ENCODE results near the gene USE1.
"Not testable (repeated sequence)": the region's sequence is repeated elsewhere in the genome, so short reads cannot be mapped to it uniquely, and the experiment has no call there.

Gene USE1, protein sequence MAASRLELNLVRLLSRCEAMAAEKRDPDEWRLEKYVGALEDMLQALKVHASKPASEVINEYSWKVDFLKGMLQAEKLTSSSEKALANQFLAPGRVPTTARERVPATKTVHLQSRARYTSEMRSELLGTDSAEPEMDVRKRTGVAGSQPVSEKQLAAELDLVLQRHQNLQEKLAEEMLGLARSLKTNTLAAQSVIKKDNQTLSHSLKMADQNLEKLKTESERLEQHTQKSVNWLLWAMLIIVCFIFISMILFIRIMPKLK

GRCh38 chr19:17215127-17215971 lies at the start of gene USE1:
Gene USE1, plus strand, starts transcription at chr19:17215357. Its CDS starts 49 bp downstream, at chr19:17215406.
- peak; percentile 95 for DNase-seq

DNA sequence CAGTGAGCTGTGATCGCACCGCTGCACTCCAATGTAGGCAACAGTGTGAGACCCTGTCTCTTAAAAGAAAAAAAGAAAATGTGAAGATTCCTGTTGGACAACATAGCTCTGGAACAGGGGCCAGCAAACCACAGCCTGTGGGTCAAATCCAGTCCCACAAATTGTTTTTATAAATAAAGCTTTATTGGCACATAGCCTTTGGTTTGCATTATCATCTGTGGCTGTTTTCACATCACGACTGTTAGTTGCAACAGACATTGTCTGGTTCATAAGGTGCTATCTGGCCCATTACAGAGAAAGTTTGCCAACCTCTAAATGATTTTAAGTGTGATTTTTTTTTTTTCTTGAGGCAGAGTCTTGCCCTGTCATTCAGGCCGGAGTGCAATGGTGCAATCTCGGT lies 49.4 kb upstream of the USE1 start:
- DNase-seq, result no peak

DNA sequence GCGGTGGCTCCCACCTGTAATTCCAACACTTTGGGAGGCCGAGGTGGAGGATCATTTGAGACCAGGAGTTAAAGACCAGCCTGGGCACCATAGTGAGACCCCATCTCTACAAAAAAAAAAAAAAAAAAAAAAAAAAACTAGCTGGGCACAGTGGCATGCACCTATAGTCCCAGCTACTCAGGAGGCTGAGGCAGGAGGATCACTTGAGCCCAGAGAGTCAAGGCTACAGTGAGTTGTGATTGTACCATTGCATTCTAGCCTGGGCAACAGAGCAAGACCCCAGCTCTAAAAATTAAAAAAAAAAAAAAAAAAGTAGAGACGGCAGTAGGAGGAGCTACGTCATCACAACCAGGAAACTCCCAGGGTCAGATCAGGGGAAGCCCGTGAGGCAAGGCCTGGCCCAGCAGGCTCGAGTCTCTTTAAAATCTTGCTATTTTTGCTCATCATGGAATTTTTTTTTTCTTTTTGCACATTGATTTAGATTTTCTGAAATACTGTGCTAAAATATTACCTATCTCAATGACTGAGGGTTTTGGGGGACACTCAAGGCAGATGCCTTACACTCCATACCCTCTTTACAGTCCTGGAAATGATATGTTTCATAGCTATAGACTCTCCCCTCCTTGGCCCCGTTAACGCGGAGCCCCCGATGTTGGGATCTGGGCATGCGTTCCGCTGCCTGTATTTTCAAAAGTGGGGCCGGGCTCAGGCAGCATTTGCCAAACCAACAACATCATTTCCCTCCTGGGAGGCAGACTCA lies 44.4 kb upstream of the USE1 start:
- no peak for DNase-seq

GRCh38 chr19:17171874-17172273 lies 43.3 kb upstream of the USE1 start:
- DNase-seq, result no peak

DNA sequence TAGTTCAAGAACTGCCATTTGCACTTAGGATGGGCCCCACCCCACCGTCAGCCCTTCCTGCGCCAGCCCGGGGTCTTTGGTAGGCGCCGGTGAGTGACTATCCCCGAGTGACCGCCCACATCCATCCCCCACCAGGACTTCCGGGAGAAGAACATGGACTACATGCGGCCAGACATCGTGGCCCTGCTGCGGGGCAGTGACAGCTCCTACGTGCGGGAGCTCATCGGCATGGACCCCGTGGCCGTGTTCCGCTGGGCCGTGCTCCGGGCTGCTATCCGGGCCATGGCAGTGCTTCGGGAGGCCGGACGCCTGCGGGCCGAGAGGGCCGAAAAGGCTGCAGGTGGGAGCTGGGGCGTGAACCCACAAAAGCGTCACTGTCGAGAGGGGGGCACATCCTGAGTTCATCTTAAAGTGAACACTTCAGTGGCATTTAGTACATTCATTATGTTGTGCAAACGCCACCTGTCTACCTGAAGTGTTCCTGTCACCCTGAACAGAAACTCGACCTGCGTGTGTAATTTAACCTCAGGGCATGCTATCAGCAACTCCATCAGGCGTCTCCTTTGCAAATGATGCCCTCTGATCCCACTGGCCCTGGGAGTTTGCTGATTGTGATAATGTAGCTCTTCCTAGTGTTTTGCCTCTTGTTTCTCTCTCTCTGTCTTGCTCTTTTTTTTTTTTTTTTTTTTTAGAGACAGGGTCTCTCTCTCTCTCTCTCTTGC lies 42.4 kb upstream of the USE1 start:
- no peak for DNase-seq

- no peak for DNase-seq
These were observed 36.9 kb upstream of the USE1 start for GRCh38 chr19:17178291-17178690.

DNA sequence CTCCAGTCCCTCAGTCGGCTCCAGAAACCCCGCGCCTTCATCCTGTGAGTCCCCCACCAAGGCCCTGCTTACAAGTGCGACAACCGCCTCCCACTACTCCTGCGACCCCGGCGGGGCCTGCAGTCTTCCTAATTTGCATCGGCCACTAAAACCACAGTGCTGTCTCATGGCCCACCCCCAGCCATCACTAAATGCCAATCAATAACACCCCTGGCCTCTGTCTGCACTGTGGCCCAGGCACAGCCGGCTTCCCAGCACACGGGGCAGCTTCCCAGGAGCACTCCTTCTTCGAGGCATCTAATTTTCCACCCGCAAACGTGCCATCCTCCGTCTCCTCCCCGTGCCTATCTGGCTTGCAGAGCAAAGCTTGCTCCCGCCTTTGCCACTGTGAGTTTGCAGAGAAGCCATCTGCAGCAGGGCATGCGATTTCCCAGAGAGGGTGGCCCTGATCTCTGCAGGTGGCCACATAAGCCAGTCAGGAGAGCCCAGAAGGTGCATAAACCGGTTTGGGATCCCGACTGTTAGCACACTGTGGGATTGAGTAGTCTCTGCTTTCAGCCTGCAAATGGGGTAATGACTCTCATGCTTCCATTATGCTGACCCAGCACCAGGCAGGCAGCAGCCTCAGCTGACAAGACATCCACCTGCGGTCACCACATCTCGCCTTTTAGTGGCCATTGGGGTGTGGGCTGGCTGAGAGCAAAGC lies 34.0 kb upstream of the USE1 start:
- no peak for DNase-seq

- no peak for DNase-seq
These were observed 31.8 kb upstream of the USE1 start for GRCh38 chr19:17183271-17183761.

DNA sequence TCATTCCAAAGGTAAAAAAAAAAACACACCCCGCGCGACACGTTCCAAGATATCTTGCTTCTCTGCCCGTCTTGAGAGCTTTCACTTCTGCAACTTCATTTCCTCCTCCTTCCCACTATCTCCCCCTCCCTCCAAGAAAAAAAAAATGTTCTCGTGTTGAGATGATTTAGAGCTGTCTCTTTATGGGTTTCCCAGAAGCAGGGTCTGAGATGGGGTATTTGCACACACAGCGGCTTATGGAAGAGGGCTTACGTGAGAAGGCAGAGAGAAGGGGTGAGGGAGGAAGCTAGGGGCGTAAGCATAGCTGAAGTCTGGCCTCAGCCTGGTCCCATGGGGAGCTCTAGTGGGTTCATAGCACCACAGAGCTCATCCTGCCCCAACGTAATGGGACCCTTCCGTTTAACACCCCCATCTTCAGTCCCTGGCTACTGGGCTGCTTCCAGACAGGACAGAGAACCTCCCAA lies 31.3 kb upstream of the USE1 start:
- DNase-seq, result no peak

- DNase-seq, result no peak
These were observed 30.8 kb upstream of the USE1 start for GRCh38 chr19:17184371-17184841.

GRCh38 chr19:17185590-17185989 lies 29.6 kb upstream of the USE1 start:
- no peak for DNase-seq

- not testable (repeated sequence) for DNase-seq
These were observed 23.4 kb upstream of the USE1 start for GRCh38 chr19:17191736-17192135.

GRCh38 chr19:17192751-17193150 lies 22.4 kb upstream of the USE1 start:
- no peak for DNase-seq

DNA sequence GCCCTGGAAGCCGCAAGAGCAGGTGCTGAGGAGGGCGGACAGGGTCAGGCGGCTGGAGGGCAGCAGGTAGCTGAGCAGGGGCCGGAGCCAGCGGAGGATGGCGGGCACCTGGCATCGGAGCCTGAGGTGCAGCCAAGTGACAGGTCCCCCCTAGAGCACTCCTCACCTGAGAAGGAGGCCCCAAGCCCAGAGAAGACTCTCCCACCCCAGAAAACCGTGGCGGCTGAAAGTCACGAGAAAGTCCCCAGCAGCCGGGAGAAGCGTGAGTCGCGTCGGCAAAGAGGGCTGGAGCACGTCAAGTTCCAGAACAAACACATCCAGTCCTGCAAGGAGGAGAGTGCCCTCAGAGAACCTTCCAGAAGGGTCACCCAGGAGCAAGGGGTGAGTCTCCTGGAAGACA lies 20.5 kb upstream of the USE1 start:
- DNase-seq, result no peak

- DNase-seq, result no peak
These were observed 20.1 kb upstream of the USE1 start for GRCh38 chr19:17195106-17195505.

DNA sequence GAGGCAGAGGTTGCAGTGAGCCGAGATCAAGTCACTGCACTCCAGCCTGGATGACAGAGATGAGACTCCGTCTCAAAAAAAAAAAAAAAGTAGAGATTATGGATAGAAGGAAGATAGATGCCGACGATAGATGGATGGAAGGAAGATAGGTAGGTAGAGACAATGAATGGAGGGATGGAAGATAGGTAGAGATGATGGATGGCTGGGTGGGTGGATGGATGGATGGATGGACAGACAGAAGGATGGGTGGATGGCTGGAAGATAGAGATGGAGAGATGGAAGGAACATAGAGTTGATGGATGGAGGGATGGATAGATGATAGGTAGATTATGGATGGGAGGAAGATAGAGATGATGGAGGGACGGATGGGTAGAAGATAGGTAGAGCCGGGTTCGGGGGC lies 18.5 kb upstream of the USE1 start:
- no peak for DNase-seq

DNA sequence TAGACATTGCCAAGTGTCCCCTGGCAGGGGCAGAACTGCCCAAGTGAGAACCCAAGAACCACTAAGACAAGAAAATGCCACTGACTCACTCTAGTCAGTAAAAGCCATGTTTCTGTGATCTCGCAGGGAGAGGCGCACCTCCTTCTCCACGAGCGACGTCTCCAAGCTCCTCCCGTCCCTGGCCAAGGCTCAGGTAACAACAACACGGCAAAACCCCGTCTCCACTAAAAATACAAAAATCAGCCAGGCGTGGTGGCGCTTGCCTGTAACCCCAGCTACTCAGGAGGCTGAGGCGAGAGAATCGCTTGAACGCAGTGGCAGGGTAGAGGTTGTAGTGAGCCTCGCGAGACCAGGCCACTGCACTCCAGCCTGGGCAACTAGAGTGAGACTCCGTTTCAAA lies 17.5 kb upstream of the USE1 start:
- no peak for DNase-seq

DNA sequence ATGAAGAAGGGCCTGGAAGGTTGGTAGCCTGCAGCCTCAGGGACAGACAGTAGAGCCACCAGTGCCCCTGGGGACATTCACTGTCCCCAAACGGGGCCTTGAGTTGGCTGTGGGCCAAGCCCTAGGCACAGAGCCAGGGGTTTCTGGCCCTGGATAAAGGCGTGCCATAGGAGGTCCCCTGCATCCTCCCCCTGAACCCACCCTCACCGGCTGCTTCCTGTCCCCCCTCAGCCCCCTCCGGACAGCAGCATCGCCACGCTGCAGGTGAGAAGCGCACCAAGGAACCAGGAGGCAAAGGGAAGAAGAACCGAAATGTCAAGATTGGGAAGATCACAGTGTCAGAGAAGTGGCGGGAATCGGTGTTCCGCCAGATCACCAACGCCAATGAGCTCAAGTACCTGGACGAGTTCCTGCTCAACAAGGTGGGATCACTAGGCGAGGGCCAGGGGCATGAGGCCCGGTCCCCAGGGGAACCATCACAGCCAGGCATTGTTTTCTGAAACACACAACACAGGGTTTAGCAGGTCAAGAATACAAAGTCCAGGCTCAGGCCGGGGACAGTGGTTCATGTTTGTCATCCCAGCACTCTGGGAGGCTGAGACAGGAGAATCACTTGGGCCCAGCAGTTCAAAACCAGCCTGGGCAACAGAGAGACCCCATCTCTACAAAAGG lies 14.6 kb upstream of the USE1 start:
- DNase-seq, result no peak

- DNase-seq, result no peak
These were observed 12.9 kb upstream of the USE1 start for GRCh38 chr19:17202249-17202648.

DNA sequence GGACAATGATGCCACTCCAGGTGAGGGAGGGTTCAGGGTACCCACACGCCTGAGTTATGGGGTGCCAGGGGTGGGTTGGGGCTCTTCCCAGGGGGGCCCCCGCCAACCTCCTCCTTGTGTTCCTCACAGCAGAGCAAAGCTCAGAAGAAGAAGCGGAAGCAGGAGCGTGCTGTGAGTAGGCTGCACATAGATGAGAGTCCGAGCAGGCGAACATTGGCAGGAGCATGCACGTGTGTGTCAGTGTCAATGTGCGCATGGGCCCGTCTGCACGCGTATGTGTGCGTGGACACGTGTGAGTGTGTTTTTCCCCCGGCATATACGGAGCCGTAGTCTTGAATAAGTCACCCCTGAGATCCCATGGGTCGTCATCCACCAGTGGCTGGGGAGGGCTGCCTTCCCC lies 12.4 kb upstream of the USE1 start:
- no peak for DNase-seq

Measured in femur (tissue), 1 donor.